ENCODE data around the gene LILRB3.
"Not testable (repeated sequence)": the region's sequence is repeated elsewhere in the genome, so short reads cannot be mapped to it uniquely, and the experiment has no call there.

Gene LILRB3

DNA sequence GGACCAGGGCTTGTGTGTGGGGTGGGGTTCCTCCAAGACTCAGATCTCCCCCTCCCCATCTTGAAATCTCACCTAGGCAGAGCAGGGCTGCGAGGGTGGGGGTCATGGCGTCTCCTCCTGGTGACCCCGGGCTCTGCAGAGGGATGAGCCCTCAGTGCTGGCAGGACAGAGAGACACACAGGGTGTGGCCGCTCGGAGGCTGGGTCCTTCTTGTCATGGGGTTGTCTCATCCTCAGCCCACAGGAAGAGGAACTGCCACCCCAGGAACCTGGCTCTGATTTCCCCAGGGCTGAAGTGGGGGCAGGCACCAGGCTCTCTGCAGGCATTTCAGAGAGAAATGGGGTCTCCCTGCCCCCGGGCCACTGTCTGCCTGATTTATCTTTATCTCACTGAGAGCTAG, 19.8 kb upstream of the LILRB3 start, which contains the start of gene LILRA6:
Gene LILRA6, minus strand, starts transcription at position 145 of the 400 bp plus-strand sequence.
- not testable (repeated sequence) for DNase-seq (ENCODE audit: low spot score)

DNA sequence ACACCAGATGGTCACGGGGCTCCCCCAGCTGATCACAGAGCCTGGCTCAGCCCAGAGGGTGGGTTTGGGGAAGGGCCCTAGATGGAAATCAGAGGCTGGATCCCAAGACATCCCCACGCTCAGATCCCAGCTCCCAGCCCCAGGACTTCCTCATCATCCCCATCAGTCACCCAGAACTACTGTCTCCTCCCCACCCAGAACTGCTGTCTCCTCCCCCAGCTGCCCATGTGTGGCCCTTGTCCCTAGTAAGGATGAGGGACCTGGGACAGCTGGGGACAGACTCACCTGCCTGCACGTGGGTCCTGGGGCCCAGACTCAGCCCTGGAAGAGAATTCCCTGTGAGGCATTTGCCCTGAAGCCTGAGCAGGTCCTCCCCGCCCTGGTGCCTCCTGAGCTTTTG, 19.4 kb upstream of the LILRB3 start:
- not testable (repeated sequence) for DNase-seq (ENCODE audit: low spot score)

DNA sequence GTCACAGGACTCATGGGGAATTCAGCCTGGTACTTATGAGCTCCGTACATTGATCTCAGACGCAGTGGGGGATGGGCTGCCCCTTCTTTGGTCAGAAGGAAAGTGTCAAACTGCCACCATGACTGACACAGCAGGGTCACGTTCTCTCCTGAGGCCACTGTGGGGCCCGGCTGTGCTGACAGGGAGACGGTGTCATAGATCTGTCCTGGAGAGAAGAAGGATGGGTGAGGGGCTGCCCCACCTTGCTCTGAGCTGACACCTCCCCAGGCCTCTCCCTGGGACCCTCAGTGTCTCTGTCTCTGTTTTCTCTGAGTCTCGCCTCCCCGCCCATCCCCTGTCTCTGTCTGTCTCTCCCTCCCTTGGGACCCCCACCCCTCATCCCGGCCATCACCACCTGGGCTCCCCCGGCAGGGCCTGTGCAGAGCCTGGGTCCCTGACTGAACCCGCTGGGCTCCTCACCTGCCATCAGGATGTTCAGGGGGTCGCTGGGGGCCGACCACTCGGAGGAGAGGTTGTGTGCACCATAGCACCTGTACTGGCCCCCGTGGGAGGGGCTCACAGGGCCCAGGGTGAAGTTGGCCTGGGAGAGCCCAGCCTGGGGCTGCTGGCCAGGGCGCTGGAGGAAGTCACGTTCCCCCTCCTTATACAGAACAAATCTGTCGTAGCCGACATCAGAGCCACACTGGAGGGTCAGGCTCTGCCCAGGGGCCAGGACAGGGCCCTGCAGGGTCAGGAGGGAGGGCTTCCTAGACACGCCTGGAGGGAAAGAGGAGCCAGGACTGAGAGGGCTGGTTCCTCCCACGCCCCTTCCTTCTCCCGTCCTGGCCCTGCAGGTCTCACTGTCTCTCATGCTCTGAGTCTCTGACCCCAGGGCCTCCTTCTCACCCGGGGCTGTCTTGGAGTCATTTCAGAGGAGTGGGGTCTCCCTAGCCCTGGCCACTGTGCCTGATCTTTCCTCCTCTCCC, 17.8 kb upstream of the LILRB3 start:
- DNase-seq (ENCODE audit: low spot score) = not testable (repeated sequence)

DNA sequence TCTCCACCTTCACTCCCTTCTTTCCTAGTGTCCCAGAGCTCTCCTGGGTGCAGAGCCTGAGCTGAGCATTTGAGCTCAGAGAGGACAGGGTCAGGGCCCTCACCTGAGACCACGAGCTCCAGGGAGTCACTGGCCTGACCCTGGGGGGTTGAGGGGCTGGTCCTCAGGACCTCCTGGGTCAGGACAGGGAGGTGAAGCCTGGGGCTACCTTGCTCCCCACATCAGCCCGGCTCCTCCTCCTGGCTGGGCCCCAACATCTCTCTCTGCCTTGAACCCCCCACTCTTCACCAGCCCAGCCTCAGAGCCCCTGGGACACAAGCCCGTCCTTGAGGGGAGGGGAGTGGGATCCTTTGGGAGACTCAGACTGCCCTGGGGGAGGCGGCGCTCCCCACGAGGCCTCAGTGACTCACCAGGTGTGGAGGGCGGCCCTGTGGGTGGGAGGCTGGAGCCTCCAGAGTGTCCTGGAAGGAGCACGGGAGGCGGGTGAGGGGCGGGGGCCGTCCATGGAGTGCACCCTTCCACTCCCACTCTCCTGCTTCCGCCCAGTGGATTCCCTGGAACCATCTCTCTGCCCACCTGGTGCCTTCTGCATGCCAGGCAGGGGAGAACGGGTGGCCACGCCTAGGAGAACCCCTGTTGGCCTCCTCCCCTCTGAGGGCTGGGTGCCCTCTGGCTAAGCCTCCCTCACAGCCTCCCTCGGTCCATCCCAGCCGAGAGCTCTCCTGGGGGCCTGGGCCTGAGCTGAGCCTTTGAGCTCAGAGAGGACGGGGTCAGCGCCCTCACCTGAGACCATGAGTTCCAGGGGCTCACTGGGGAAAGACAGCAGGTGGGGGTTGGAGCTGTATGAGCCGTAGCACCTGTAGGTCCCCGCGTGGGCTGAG, 16.9 kb upstream of the LILRB3 start:
- DNase-seq (ENCODE audit: low spot score) = not testable (repeated sequence)

DNA sequence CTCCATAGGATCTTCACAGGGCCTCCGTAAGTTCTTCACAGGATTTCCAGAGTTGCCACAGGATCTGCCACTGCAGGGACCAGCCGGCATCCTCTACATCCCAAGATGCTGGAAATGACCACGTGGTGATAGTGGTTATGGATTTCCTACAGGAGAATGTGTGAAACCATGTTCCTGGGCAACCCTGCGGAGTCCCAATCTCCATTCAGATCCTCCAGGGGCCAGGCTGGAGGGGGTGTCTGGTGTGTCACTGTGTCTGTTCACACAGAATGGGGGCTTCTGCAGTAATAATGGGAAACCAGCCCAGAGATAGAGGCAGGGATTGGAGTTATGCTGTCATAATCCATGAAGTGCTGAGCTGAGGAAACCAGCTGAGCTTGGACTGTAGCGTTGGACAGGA, 11.1 kb upstream of the LILRB3 start:
- DNase-seq (ENCODE audit: low spot score) = no peak

DNA sequence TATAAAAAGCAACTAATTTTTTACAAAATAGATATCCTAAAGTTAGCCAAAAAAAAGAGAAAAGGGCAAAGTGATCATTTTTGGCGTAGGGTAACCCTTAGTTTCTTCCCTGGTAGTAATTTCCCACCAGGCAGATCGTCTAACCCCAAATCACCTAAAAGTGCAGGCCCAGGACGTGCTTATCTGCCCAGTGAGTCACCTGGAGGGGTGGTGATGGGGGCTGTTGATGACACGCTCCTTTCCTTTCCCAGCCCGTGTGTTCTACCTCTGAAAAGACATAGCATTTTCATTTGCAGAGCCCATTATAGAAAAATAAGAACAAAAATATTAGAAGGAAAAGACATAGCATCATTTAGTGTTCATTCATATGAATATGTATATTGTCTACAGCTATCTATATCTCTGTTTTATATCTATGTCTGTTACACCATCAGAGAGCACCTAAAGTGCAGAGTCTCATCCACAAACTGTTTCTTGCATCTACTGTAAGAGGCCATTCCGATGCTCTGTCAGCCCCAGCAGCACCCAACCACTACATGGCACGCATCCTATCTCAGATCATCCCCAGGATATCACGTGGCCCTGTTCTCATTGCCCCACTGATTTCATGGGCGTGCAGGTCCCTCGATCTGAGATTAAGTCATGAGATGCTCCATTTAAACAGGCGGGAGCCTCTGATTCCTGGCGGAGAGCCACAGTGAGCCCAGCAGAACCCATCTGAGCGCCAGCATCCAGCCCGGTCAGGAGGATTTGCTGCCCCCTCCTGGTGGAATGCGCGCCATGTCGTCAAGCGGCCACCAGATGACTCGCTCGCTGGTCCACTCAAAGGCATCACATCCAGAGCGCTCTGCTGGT, 8.5 kb upstream of the LILRB3 start:
- DNase-seq (ENCODE audit: low spot score) = peak; percentile 90

DNA sequence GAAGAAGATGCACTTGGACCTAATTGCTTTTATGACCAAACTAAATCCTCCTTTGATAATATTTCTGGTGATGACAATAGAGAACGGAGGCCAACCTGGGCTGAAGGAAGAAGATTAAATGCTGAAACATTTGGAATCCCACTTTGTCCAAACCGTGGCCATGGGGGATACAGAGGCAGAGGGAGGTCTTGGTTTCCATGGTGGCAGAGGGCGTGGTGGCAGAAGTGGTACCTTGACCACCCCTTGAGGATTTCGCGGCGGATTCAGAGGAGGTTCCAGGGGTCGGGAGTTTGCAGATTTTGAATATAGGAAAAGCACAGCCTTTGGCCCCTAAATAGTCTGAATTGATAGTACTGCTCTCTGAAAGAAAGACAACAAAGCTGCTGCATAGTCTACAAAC, 7.2 kb upstream of the LILRB3 start:
- no peak for DNase-seq (ENCODE audit: low spot score)

DNA sequence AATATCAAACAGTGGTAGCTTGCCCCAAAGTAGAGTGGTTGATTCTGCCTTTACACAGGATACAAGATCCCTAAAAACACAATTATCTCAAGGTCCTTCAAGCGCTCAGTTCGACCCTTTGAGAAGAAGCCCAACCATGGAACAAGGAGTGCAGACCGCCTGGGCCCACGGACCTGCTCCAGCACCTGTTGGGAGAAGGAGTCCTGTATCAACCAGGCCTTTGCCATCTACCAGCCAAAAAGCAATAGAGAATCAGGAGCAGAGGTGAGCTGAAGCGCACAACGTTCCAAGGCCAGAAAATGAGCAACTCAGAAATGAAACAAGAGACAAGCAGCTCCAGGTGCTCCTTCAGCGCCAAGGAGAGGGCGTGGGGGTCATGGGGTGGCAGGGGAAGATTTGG, 6.3 kb upstream of the LILRB3 start:
- no peak for DNase-seq (ENCODE audit: low spot score)

DNA sequence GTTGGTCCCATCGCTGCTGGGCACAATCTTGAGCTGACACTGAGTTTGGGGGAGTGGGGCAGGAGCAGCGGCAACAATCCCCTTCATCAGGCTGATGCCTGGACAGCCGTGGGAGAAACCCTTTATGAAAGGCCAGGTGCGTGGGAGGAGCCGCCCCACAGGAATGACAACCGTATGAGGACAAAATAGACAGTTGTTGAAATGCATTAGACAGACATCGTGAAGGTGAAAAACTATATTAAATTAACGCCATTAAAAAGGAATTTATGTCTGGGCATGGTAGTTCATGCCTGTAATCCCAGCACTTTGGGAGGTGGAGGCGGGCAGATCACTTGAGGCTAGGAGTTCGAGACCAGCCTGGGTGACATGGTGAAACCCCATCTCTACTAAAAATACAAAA, 1.8 kb upstream of the LILRB3 start:
- DNase-seq (ENCODE audit: low spot score) = not testable (repeated sequence)

DNA sequence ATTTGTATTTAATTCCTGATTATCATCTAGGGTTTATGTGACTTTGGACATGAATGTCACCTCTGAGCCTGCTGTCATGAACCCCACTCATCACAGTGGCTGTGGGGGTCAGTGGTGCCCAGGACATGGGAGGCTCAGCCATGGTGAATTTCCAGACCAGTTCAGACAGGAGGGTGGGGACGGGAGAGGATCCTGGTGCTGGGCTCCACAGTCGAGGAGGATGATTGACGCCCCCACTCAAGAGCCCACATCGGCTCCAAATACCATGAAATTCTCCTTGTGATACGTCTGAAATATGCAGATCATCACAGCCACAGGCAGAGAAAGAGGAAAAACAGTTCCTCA, 1.1 kb upstream of the LILRB3 start:
- not testable (repeated sequence) for DNase-seq (ENCODE audit: low spot score)

DNA sequence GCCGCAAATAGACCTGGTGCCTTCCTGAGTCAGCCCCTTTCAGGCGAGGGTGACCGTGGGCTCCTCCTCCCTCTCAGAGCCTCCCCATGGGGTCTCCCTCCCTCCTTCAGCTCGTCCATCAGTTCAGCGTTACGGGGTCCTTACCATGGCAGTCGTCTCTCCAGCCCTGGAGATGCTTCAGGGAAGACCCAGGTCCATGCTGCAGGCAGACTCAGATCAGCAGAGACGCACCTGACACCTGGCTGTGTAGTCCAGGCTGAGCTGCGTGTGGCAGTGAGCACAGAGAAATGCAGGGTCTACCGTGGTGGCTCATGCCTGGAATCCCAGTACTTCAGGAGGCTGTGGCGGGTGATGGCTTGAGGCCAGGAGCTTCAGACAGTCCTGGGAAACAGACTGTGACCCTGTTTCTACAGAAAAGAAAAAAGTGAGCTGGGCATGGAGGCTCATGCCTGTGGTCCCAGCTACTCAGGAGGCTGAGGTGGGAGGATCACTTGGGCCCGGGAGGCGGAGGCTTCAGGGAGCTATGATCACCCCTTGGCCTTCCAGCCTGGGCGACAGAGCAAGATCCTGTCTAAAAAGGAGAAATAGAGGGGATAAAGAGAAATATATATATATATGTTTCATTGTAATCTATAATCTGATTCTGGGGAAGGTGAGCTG, 600 bp upstream of the LILRB3 start:
- not testable (repeated sequence) for DNase-seq (ENCODE audit: low spot score)

DNA sequence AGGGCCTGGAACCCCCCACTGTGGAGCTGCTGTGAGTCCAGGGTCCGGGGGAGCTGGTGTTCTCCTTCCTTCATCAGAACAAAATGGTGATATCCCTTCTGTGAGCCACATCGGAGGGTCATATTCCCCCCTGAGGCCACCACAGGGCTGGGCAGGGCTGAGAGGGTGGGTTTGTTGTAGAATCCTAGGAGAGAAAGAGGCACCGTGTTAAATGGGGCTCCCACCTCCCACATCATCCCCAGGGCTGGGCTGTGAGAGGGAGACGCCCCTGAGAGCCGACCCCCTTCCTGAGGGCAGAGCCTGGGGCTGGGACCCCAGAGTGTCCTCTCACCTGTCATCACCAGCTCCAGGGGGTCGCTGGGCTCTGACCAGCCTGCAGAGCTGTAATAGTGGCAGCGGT, 860 bp downstream of the LILRB3 start:
- not testable (repeated sequence) for DNase-seq (ENCODE audit: low spot score)

DNA sequence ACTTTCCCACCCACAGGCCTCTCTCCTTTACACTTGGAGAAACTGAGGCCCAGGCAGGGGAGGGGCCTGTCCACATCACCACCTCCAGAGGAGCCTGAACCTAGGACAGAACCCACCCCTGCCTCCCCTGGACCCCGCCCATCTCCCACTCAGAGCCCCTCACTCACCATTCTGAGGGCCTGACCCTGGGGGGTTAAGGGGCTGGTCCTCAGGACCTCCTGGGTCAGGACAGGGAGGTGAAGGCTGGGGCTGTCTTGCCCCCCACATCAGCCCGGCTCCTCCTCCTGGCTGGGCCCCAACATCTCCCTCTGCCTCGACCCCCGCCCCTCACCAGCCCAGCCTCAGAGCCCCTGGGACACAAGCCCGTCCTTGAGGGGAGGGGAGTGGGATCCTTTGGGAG, 3.1 kb downstream of the LILRB3 start:
- DNase-seq (ENCODE audit: low spot score) = not testable (repeated sequence)

DNA sequence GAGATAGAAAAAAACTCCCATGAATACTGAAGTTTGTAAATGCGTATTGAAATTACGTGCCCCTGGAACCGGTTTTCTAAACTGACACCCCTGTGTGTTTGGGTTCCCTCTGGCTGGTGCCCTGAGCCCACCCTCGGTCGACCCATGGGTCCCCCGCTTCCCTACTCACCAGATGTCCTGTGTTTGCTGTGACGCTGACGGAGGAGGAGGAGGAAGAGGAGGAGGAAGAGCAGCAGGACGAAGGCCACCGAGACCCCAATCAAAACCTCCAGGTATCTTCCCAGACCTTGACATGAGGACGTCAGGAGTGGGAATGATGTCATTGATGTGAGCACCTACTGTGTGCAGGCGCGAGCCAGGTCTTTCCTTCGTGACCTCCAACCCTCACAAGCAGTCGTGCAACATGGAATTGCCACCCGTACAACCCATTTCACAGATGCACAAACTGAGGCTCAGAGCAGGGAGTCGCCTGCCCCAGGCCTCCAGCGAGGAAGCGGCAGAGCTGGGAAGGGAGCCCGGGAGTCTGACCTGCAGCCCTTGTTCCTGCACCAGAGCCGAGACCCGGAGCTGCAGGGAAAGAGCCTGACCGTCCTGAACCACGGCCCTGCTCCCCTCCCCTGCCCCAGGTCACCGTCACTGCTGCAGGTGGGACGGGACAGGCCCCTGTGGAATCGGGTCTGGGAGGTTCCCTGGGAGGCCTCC, 3.7 kb downstream of the LILRB3 start:
- DNase-seq (ENCODE audit: low spot score) = no peak

DNA sequence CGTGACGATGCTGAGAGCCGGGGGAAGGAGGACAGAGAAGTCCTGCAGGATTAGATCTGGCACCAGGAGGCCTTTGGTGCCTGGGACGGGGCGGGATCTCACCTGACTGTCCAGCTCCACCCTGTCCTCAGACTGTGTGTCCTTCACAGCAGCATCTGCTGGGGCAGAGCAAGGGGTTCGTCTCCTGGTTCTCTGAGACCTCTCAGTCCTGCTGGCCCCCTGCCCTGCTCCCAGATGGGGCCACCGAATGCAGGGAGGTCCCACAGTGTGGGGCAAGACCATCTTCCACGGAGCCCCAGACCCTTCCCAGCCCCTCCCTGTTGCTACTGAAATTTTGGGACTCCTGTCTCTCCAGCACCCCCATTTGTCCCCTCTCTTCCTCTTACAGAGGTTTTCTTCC, 4.5 kb downstream of the LILRB3 start:
- no peak for DNase-seq (ENCODE audit: low spot score)

DNA sequence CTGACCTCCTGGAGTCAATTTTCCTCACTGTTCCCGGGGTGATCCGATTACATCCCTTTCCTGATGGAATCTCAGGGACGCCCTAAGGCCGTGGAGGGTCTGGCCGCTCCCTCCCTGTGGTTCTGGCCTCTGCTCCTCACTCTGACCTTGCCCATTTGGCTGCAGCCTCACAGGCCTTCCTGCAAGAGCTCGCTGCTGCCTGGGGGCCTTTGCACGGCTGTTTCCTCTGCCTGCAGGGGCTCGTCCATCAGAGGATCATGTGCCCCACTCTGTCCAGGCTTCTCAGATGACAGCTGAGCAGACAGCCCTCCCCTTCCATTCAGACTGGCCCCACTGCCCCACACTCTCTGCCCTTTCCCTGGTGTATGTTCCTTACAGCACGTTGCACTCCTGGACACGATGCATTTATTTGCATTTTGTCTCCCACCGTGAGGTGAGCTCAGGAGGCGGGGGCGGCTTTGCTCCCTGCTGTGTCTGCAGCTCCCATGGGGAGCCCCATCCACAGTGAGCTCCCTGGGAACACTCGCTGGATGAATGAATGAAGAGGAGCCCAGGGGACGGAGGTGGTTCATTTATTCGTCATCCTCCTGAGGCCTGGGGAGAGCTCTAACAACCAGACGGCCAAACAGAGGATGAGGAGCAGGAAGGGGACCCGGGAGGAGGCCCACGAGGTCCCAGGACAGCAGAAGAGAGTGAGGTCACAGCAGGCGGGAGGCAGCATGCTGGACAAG, 5.1 kb downstream of the LILRB3 start:
- DNase-seq (ENCODE audit: low spot score) = not testable (repeated sequence)

DNA sequence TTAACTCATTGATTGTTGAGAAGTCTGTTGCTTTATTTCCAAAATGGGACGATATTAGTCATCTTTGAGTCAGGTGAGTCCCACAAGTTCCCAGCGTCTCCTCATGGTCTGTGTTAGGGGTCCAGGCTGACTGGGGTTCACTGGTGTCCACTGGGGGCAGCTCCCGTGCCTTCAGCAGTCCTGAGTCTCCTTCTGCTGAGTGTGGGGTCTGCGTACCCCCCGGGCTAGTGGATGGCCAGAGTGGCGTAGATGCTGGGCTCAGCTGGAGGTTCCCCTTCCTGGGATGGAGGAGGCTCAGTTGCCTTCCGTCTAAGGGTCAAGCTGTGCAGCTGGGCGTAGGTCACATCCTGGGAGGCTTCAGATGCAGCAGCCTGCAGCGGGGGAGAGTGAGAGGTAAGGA, 5.9 kb downstream of the LILRB3 start:
- DNase-seq (ENCODE audit: low spot score) = no peak

DNA sequence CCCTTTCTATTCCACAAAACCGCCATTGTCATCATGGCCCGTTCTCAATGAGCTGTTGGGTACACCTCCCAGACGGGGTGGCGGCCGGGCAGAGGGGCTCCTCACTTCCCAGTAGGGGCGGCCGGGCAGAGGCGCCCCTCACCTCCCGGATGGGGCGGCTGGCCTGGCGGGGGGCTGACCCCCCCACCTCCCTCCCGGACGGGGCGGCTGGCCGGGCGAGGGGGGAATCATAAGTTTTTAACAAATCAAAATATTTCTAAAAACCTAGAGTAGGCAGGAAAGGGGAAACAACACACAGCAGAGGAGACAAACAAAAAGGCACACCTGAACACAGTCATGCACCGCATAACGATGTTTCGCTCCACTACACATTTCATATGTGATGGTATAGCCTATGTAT, 8.1 kb downstream of the LILRB3 start:
- not testable (repeated sequence) for DNase-seq (ENCODE audit: low spot score)

DNA sequence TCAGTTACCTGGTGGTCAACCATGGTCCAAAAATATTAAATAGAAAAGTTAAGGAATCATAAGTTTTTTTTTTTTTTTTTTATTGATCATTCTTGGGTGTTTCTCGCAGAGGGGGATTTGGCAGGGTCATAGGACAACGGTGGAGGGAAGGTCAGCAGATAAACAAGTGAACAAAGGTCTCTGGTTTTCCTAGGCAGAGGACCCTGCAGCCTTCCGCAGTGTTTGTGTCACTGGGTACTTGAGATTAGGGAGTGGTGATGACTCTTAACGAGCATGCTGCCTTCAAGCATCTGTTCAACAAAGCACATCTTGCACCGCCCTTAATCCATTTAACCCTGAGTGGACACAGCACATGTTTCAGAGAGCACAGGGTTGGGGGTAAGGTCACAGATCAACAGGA, 8.6 kb downstream of the LILRB3 start:
- not testable (repeated sequence) for DNase-seq (ENCODE audit: low spot score)

DNA sequence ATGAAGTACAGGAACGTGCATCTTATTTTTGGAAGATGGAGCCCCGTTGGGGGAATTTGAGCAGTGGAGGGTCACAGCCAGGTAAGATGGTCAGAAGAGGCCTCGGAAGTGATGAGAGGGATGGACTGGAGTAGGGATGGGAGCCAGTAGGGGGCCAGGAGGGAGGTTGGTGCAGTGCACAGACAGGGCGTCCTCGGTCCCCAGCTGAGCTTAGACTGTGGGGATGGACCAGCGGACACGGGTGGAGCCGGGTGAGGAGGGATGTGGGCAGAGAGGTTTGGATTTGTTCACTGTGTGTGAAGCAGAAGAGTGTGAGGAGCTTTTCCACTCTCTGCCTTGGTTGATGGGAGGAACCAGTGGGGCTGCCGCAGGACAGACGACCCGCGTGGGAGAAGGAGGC, 11.6 kb downstream of the LILRB3 start:
- no peak for DNase-seq (ENCODE audit: low spot score)
